ENCODE data around the gene URB2.
"Not testable (repeated sequence)": the region's sequence is repeated elsewhere in the genome, so short reads cannot be mapped to it uniquely, and the experiment has no call there.

The URB2 gene

GRCh38 chr1:229685149-229685548, 59.1 kb downstream of the URB2 start:
- no peak overlapping the region for H3K9ac ChIP-seq (ENCODE audit: low read length)
- no peaks in the 10 kb centered on the region for H3K27me3 ChIP-seq (ENCODE audit: control insufficient read depth, insufficient read depth, low read length)

GRCh38 chr1:229689273-229689672, 63.2 kb downstream of the URB2 start:
- Histone ChIP-seq H3K27me3 (ENCODE audit: control insufficient read depth, insufficient read depth, low read length) (no peaks in the 10 kb centered on the region), H3K36me3 (ENCODE audit: control insufficient read depth, insufficient read depth, low read length) (no peaks in the 10 kb centered on the region), H3K4me1 (ENCODE audit: control insufficient read depth, insufficient read depth, low read length) (no peaks in the 10 kb centered on the region), H3K4me3 (ENCODE audit: low read length) (no peak overlapping the region), H3K9me3 (ENCODE audit: control insufficient read depth, low read length) (no peaks in the 10 kb centered on the region), H3K9ac (ENCODE audit: low read length) (no peak overlapping the region)

More at GRCh38 chr1:229685149-229685548, 59.1 kb downstream of the URB2 start:
- Histone ChIP-seq H3K9me3 (ENCODE audit: control insufficient read depth, low read length) (no peaks in the 10 kb centered on the region), H3K4me3 (ENCODE audit: low read length) (no peak overlapping the region), H3K4me1 (ENCODE audit: control insufficient read depth, insufficient read depth, low read length) (no peaks in the 10 kb centered on the region), H3K36me3 (ENCODE audit: control insufficient read depth, insufficient read depth, low read length) (no peaks in the 10 kb centered on the region)

- Histone ChIP-seq H3K9me3 (ENCODE audit: control insufficient read depth, low read length) (no peaks in the 10 kb centered on the region), H3K9ac (ENCODE audit: low read length) (no peak overlapping the region), H3K4me1 (ENCODE audit: control insufficient read depth, insufficient read depth, low read length) (no peaks in the 10 kb centered on the region), H3K36me3 (ENCODE audit: control insufficient read depth, insufficient read depth, low read length) (no peaks in the 10 kb centered on the region), H3K4me3 (ENCODE audit: low read length) (no peak overlapping the region), H3K27me3 (ENCODE audit: control insufficient read depth, insufficient read depth, low read length) (no peaks in the 10 kb centered on the region)
These were observed 63.9 kb downstream of the URB2 start for GRCh38 chr1:229689904-229690303.

GRCh38 chr1:229690662-229691061, 64.6 kb downstream of the URB2 start:
- no peak overlapping the region for H3K4me3 ChIP-seq (ENCODE audit: low read length)
- H3K27me3 ChIP-seq (ENCODE audit: control insufficient read depth, insufficient read depth, low read length) = no peaks in the 10 kb centered on the region
- H3K9ac ChIP-seq (ENCODE audit: low read length) = no peak overlapping the region
- H3K36me3 ChIP-seq (ENCODE audit: control insufficient read depth, insufficient read depth, low read length) = no peaks in the 10 kb centered on the region
- H3K9me3 ChIP-seq (ENCODE audit: control insufficient read depth, low read length) = no peaks in the 10 kb centered on the region
- H3K4me1 ChIP-seq (ENCODE audit: control insufficient read depth, insufficient read depth, low read length) = no peaks in the 10 kb centered on the region

- no peak overlapping the region for H3K9ac ChIP-seq (ENCODE audit: low read length)
- H3K4me1 ChIP-seq (ENCODE audit: control insufficient read depth, insufficient read depth, low read length) = no peaks in the 10 kb centered on the region
These were observed 65.3 kb downstream of the URB2 start for GRCh38 chr1:229691362-229691761.

GRCh38 chr1:229693129-229693900, 67.3 kb downstream of the URB2 start:
- H3K9me3 ChIP-seq (ENCODE audit: control insufficient read depth, low read length) = no peaks in the 10 kb centered on the region
- no peaks in the 10 kb centered on the region for H3K36me3 ChIP-seq (ENCODE audit: control insufficient read depth, insufficient read depth, low read length)
- no peaks in the 10 kb centered on the region for H3K27me3 ChIP-seq (ENCODE audit: control insufficient read depth, insufficient read depth, low read length)
- H3K4me3 ChIP-seq (ENCODE audit: low read length) = no peak overlapping the region
- no peaks in the 10 kb centered on the region for H3K4me1 ChIP-seq (ENCODE audit: control insufficient read depth, insufficient read depth, low read length)
- no peak overlapping the region for H3K9ac ChIP-seq (ENCODE audit: low read length)

More at GRCh38 chr1:229691362-229691761, 65.3 kb downstream of the URB2 start:
- Histone ChIP-seq H3K4me3 (ENCODE audit: low read length) (no peak overlapping the region), H3K9me3 (ENCODE audit: control insufficient read depth, low read length) (no peaks in the 10 kb centered on the region), H3K27me3 (ENCODE audit: control insufficient read depth, insufficient read depth, low read length) (no peaks in the 10 kb centered on the region), H3K36me3 (ENCODE audit: control insufficient read depth, insufficient read depth, low read length) (no peaks in the 10 kb centered on the region)

GRCh38 chr1:229694053-229694693, 68.1 kb downstream of the URB2 start:
- no peaks in the 10 kb centered on the region for H3K9me3 ChIP-seq (ENCODE audit: control insufficient read depth, low read length)
- no peak overlapping the region for H3K9ac ChIP-seq (ENCODE audit: low read length)
- no peaks in the 10 kb centered on the region for H3K36me3 ChIP-seq (ENCODE audit: control insufficient read depth, insufficient read depth, low read length)
- no peaks in the 10 kb centered on the region for H3K27me3 ChIP-seq (ENCODE audit: control insufficient read depth, insufficient read depth, low read length)
- no peaks in the 10 kb centered on the region for H3K4me1 ChIP-seq (ENCODE audit: control insufficient read depth, insufficient read depth, low read length)
- H3K4me3 ChIP-seq (ENCODE audit: low read length) = no peak overlapping the region

- Histone ChIP-seq H3K9me3 (ENCODE audit: control insufficient read depth, low read length) (no peaks in the 10 kb centered on the region), H3K27me3 (ENCODE audit: control insufficient read depth, insufficient read depth, low read length) (no peaks in the 10 kb centered on the region), H3K9ac (ENCODE audit: low read length) (no peak overlapping the region), H3K4me1 (ENCODE audit: control insufficient read depth, insufficient read depth, low read length) (no peaks in the 10 kb centered on the region), H3K4me3 (ENCODE audit: low read length) (no peak overlapping the region), H3K36me3 (ENCODE audit: control insufficient read depth, insufficient read depth, low read length) (no peaks in the 10 kb centered on the region)
These were observed 70.3 kb downstream of the URB2 start for GRCh38 chr1:229696385-229696784.

GRCh38 chr1:229699613-229700267, 73.7 kb downstream of the URB2 start:
- H3K9ac ChIP-seq (ENCODE audit: low read length) = no peak overlapping the region

GRCh38 chr1:229704157-229704556, 78.1 kb downstream of the URB2 start:
- Histone ChIP-seq H3K27me3 (ENCODE audit: control insufficient read depth, insufficient read depth, low read length) (peaks cover under 1% of the 10 kb centered on the region), H3K9me3 (ENCODE audit: control insufficient read depth, low read length) (no peaks in the 10 kb centered on the region), H3K4me1 (ENCODE audit: control insufficient read depth, insufficient read depth, low read length) (no peaks in the 10 kb centered on the region), H3K36me3 (ENCODE audit: control insufficient read depth, insufficient read depth, low read length) (no peaks in the 10 kb centered on the region), H3K9ac (ENCODE audit: low read length) (no peak overlapping the region), H3K4me3 (ENCODE audit: low read length) (no peak overlapping the region)

More at GRCh38 chr1:229699613-229700267, 73.7 kb downstream of the URB2 start:
- H3K36me3 ChIP-seq (ENCODE audit: control insufficient read depth, insufficient read depth, low read length) = no peaks in the 10 kb centered on the region
- no peak overlapping the region for H3K4me3 ChIP-seq (ENCODE audit: low read length)
- H3K27me3 ChIP-seq (ENCODE audit: control insufficient read depth, insufficient read depth, low read length) = no peaks in the 10 kb centered on the region
- H3K4me1 ChIP-seq (ENCODE audit: control insufficient read depth, insufficient read depth, low read length) = no peaks in the 10 kb centered on the region
- H3K9me3 ChIP-seq (ENCODE audit: control insufficient read depth, low read length) = no peaks in the 10 kb centered on the region

GRCh38 chr1:229705152-229705551, 79.1 kb downstream of the URB2 start:
- H3K9me3 ChIP-seq (ENCODE audit: control insufficient read depth, low read length); H3K36me3 ChIP-seq (ENCODE audit: control insufficient read depth, insufficient read depth, low read length); H3K9ac ChIP-seq (ENCODE audit: low read length); H3K4me3 ChIP-seq (ENCODE audit: low read length); H3K4me1 ChIP-seq (ENCODE audit: control insufficient read depth, insufficient read depth, low read length); H3K27me3 ChIP-seq (ENCODE audit: control insufficient read depth, insufficient read depth, low read length): not testable (repeated sequence)

GRCh38 chr1:229707127-229707526, 81.1 kb downstream of the URB2 start:
- not testable (repeated sequence) for H3K4me1 ChIP-seq (ENCODE audit: control insufficient read depth, insufficient read depth, low read length); H3K9ac ChIP-seq (ENCODE audit: low read length); H3K9me3 ChIP-seq (ENCODE audit: control insufficient read depth, low read length); H3K36me3 ChIP-seq (ENCODE audit: control insufficient read depth, insufficient read depth, low read length); H3K4me3 ChIP-seq (ENCODE audit: low read length); H3K27me3 ChIP-seq (ENCODE audit: control insufficient read depth, insufficient read depth, low read length)
